Aortic smooth muscle cell (primary cell): Measurements from ENCODE around the gene GNL3L. TPM values are rescaled to one million over a fixed set of nuclear protein-coding genes. Genes with fewer than 3 reads are reported as not detected.

Source experiments
- total RNA-seq: library from RNA; depleted of rRNA; stranded (reverse); fragments of >200 nt; gene quantifications from 2 replicates; pipeline ENCODE4 v1.2.3, GENCODE V29; 2014

The GNL3L gene
- total RNA-seq = 31.4 and 32.1 TPM in 2 replicates

GRCh38 chrX:54529552-54530356 lies at the start of gene GNL3L:
Gene GNL3L, plus strand, starts transcription at chrX:54530219. Its CDS starts 2,348 bp downstream, at chrX:54532567.

GRCh38 chrX:54495814-54496516 lies 34.1 kb upstream of the GNL3L start, which contains the start of gene FGD1:
Gene FGD1, minus strand, starts transcription at chrX:54496234. Its CDS starts 802 bp downstream, at chrX:54495432.

Other genes starting within 250 kb of the GNL3L start
- gene WNK3, start 172.2 kb upstream of the GNL3L start, total RNA-seq = 0.12 and 0.26 TPM in 2 replicates
- gene TSR2, start 89.8 kb upstream of the GNL3L start, total RNA-seq = 18.4 and 19.8 TPM in 2 replicates
- 3.2 and 4.7 TPM in 2 replicates for gene FGD1, start 34.0 kb upstream of the GNL3L start, total RNA-seq